ENCODE measurements around the gene IFNA4. TPM values are rescaled to one million over a fixed set of nuclear protein-coding genes. Genes with fewer than 3 reads are reported as not detected.
A peak's percentile ranks its signal among the peaks of the same experiment; 100 is the strongest.
"Not testable (repeated sequence)": the region's sequence is repeated elsewhere in the genome, so short reads cannot be mapped to it uniquely, and the experiment has no call there.

IFNA4 gene
- total and polyA plus RNA-seq, 7 donors = not detected

DNA sequence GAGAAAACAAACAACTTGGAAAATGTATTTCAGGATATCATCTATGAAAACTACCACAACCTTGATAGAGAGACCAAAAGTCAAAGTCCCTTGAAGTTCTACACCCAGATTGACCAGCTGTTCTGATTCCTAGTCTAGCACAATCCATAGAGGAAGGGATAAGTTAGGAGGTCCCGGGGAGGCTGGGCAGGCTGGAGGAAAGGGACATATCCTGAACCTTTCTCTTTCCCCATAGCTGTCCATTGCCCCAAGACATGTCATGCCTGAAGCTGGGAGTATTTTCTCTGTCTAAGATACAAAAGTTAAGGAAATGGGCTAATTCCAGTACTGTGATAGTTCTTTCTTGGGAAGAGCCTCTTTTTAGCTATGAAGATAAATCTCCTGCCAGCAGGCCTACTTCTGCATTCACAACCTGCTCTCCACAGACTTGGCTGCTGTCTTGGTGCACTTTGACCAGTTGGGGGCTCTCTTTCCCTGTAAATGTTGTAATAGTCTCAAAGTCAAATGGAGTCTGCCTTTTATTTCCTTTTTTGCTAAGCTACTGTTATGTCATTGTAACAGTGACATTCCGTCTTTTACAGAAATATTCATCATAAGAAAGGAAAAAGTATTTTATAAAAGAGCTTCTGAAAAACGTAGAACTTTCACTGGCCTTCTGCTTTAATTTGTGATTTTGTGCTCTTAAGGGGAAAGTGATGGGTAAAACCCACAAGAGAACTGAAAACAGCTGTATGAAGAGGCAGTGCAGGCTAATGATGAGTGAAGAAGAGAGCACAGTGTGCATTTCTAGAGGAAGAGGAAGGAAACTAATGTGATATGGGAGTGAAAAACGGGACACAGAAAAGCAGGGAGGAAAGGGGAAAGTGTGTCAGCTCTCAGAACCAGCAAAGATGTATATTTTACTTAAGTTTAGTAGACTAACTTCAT lies 4.3 kb downstream of the IFNA4 start:
- intact Hi-C loops (cut with DNase I); H3K27me3 ChIP-seq; H3K4me3 ChIP-seq; H3K27ac ChIP-seq; H3K9me3 ChIP-seq; H3K4me1 ChIP-seq; H3K36me3 ChIP-seq; DNase-seq: not testable (repeated sequence)
- 43 to 44% methylated on average over 4 of the region's 4 CpGs for WGBS, 2 donors
- TF ChIP-seq, protein P1, sequence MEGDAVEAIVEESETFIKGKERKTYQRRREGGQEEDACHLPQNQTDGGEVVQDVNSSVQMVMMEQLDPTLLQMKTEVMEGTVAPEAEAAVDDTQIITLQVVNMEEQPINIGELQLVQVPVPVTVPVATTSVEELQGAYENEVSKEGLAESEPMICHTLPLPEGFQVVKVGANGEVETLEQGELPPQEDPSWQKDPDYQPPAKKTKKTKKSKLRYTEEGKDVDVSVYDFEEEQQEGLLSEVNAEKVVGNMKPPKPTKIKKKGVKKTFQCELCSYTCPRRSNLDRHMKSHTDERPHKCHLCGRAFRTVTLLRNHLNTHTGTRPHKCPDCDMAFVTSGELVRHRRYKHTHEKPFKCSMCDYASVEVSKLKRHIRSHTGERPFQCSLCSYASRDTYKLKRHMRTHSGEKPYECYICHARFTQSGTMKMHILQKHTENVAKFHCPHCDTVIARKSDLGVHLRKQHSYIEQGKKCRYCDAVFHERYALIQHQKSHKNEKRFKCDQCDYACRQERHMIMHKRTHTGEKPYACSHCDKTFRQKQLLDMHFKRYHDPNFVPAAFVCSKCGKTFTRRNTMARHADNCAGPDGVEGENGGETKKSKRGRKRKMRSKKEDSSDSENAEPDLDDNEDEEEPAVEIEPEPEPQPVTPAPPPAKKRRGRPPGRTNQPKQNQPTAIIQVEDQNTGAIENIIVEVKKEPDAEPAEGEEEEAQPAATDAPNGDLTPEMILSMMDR (IDR thresholded peaks at IDR 0.05) = peak in 1 of 4 experiments; percentile 11

DNA sequence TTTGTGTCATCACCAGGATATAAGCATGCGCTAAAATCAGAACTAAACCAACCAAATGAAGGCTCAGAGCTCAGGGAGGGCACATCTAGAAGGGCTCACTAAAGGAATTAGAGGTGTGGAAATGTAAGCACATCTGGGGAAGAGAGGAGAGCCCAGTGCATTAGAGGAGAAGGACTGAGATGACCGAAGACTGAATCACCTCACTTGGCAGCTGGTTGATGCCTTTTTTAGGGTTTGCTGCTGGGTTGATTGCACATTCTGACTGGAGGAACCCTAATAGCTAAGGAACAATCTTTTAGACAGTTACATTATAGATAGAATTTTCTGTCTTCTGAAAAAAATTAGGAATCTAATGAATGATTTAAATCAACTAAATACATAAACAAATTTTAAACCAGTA lies 12.7 kb downstream of the IFNA4 start:
- intact Hi-C loops (cut with DNase I) = no loop called here
- TF ChIP-seq POLR2A (IDR thresholded peaks at IDR 0.05) = no peak
- no peak for TF ChIP-seq POLR2AphosphoS5 (IDR thresholded peaks at IDR 0.05)
- TF ChIP-seq EP300 (IDR thresholded peaks at IDR 0.05) = no peak
- TF ChIP-seq, protein P1 (IDR thresholded peaks at IDR 0.05) = no peak

DNA sequence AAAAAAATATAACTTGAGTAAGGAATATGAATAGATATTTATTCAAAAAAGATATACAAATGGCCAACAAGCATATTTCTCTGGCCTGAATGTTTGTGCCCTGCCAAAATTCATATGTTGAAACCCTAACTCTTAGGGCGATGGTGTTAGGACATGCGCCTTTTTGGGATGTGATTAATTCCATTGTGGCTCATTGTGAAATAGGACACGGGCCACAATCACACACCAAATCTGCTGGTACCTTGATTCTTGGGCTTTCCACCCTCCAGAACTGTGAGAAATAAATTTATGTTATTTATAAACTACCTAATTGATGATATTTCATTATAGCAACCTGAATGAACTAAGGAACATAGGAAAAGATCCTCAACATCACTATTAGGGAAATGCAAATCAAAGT lies 15.2 kb downstream of the IFNA4 start:
- Histone ChIP-seq H3K27me3 (no peaks in the 10 kb centered on the region), H3K27ac (no peak overlapping the region), H3K9me3 (no peaks in the 10 kb centered on the region), H3K36me3 (no peaks in the 10 kb centered on the region), H3K4me1 (no peaks in the 10 kb centered on the region), H3K4me3 (no peak overlapping the region)
- TF ChIP-seq, protein P1 (IDR thresholded peaks at IDR 0.05) = no peak
- intact Hi-C loops (cut with DNase I) = no loop called here
- no peak for DNase-seq
- 83 to 87% methylated on average over 3 of the region's 3 CpGs for WGBS, 2 donors

More for the DNA sequence above, 12.7 kb downstream of the IFNA4 start:
- 79 to 87% methylated on average over 2 of the region's 2 CpGs for WGBS, 2 donors
- H3K27ac ChIP-seq = no peak overlapping the region
- no peaks in the 10 kb centered on the region for H3K4me1 ChIP-seq
- no peak overlapping the region for H3K4me3 ChIP-seq
- no peaks in the 10 kb centered on the region for H3K27me3 ChIP-seq
- H3K9me3 ChIP-seq = no peaks in the 10 kb centered on the region
- H3K36me3 ChIP-seq = no peaks in the 10 kb centered on the region
- DNase-seq = no peak

GRCh38 chr9:21171351-21171750 lies 16.0 kb downstream of the IFNA4 start:
- H3K36me3 ChIP-seq = no peaks in the 10 kb centered on the region
- H3K9me3 ChIP-seq = no peaks in the 10 kb centered on the region
- no peaks in the 10 kb centered on the region for H3K4me1 ChIP-seq
- intact Hi-C loops (cut with DNase I) = no loop called here
- H3K4me3 ChIP-seq = no peak overlapping the region
- no peaks in the 10 kb centered on the region for H3K27me3 ChIP-seq
- H3K27ac ChIP-seq = no peak overlapping the region
- TF ChIP-seq POLR2A (IDR thresholded peaks at IDR 0.05) (no peak), EP300 (IDR thresholded peaks at IDR 0.05) (no peak), POLR2AphosphoS5 (IDR thresholded peaks at IDR 0.05) (no peak)
- TF ChIP-seq, protein P1 (IDR thresholded peaks at IDR 0.05) = no peak
- WGBS, 2 donors = 79 to 88% methylated on average over 1 of the region's 1 CpG
- no peak for DNase-seq

DNA sequence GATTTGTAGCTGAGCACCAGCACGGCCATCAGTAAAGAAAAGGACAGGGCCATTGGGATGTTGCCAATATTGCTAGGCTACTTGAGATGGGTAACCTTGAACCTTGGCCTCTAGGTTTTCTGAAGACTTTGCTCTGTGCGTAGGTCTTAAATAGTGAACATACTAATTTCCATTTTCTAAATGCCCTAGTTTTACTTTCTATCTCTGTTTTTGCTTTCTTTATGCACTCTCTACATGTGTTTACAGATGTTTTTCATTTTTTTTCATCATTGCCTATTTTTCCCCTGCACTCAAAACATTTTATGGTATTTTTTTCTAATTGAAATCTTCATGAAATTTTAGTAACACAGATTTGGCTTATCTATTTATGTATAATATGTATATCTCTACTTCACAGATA lies 20.8 kb downstream of the IFNA4 start, which contains the start of gene IFNA21:
Gene IFNA21 (minus strand): TSS at position 101 of the 400 bp plus-strand sequence. CDS start 48 bp downstream, at position 53.
- H3K4me1 ChIP-seq; H3K27ac ChIP-seq; intact Hi-C loops (cut with DNase I); H3K9me3 ChIP-seq; H3K27me3 ChIP-seq; DNase-seq; H3K4me3 ChIP-seq; H3K36me3 ChIP-seq: not testable (repeated sequence)
- whole genome bisulfite sequencing, 2 donors = 49 to 83% methylated on average over 2 of the region's 2 CpGs
